Tibial nerve (tissue), 4 donors: Measurements from ENCODE around the gene UGT1A7. TPM values are rescaled to one million over a fixed set of nuclear protein-coding genes. Genes with fewer than 3 reads are reported as not detected.

ENCODE experiments used
- DNase-seq, 2 donors: peaks; one replicate each; pipeline ENCODE4 v3.0.0-alpha.2; 2019; ENCODE audit warnings: low spot score in 2 of 2
- H3K27ac ChIP-seq, 4 donors: fragments of 200-600 bp; sonication (generic) in 3 of 4; one replicate each; pipeline ENCODE4 v1.5.1; 2017 to 2019; ENCODE audit warnings: mild to moderate bottlenecking in 1 of 4
- H3K27me3 ChIP-seq, 2 donors: fragments of 200-600 bp; sonication (generic) in 1 of 2; one replicate each; pipeline versions ENCODE4 v1.5.1 to v1.6.0; 2017 to 2019
- H3K36me3 ChIP-seq, 3 donors: fragments of 200-600 bp; sonication (generic); one replicate each; pipeline ENCODE4 v1.5.1; 2018 to 2019
- H3K4me1 ChIP-seq, 4 donors: fragments of 200-600 bp; sonication (generic) in 3 of 4; one replicate each; pipeline ENCODE4 v1.5.1; 2017 to 2019
- H3K4me3 ChIP-seq, 4 donors: fragments of 200-600 bp; sonication (generic) in 3 of 4; one replicate each; pipeline ENCODE4 v1.5.1; 2017 to 2019; ENCODE audit warnings: mild to moderate bottlenecking in 1 of 4, moderate library complexity in 1 of 4
- H3K9me3 ChIP-seq, 4 donors: fragments of 200-600 bp; sonication (generic) in 3 of 4; one replicate each; pipeline ENCODE4 v1.5.1; 2017 to 2019
- EP300 ChIP-seq, 2 donors: sonication (generic); formaldehyde crosslinking; IDR thresholded peaks; one replicate each; pipeline ENCODE4 v1.6.1; 2017; ENCODE audit warnings: antibody characterized with exemption in 2 of 2, mild to moderate bottlenecking in 1 of 2
- POLR2A ChIP-seq, 2 donors: fragments of 450-650 bp; IDR thresholded peaks; one replicate each; pipeline ENCODE4 v1.6.1; 2017; ENCODE audit warnings: antibody characterized with exemption in 2 of 2, mild to moderate bottlenecking in 2 of 2, moderate library complexity in 2 of 2
- WGBS, 2 donors: methylation state at CpG; one replicate each; pipeline ENCODE4 v1.1.5; 2018; 5-methylcytosine and 5-hydroxymethylcytosine counted together
- total RNA-seq, 4 donors: library from RNA; depleted of rRNA; stranded (reverse); fragments of >200 nt; gene quantifications; one replicate each; pipeline ENCODE4 v1.1.0, GENCODE V29; 2016
- TF ChIP-seq, protein P1 (sequence below), 5 experiments: fragments of 200-600 bp in 3 of 5; fragments of 450-650 bp in 2 of 5; sonication (generic) in 3 of 5; IDR thresholded peaks; one replicate each; pipeline ENCODE4 v1.5.1; 2016 to 2019; ENCODE audit warnings: antibody characterized with exemption in 5 of 5, mild to moderate bottlenecking in 3 of 5, moderate library complexity in 2 of 5

UGT1A7 gene
- total RNA-seq, 4 donors from 2014 or later = not detected

DNA sequence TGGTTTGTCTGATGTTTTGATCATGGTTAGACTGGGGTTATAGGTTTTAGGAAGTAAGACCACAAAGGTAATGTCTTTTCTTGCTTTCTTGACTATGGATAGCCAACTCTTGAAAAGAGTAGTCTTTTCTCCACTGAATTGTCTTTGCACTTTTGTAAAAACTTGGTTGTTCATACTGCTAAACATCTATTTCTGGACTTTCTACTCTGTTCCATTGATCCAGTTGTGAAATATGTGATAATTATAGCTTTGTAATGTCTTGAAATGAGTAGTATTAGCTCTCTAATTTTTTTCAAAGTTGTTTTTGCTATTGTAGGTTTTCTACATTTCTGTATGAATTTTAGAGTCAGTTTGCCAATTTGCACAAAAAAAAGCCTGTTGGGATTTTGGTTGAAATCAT is 23.1 kb upstream of the UGT1A7 start:
- Histone ChIP-seq H3K27ac (no peak overlapping the region), H3K9me3 (peaks cover 0 to 6% (median 0%) of the 10 kb centered on the region in 4 donors), H3K36me3 (no peaks in the 10 kb centered on the region), H3K27me3 (no peaks in the 10 kb centered on the region), H3K4me3 (no peak overlapping the region), H3K4me1 (no peaks in the 10 kb centered on the region)
- no peak for DNase-seq
- TF ChIP-seq EP300 (IDR thresholded peaks at IDR 0.05) = no peak

DNA sequence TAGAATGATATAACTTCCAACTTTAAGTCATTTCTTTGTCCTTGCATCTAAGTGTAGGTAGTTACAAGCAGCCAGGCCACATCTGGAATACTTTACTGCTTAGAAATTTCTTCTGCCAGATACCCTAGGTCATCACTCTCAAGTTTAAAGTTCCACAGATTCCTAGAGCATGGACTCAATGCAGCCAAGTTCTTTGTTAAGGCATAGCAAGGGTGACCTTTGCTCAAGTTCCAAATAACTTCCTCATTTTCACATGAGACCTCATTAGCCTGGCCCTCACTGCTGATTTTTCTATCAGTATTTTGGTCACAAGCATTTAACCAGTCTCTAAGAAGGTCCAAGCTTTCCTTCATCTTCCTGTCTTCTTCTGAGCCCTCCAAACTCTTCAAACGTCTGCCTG is 17.8 kb upstream of the UGT1A7 start:
- Histone ChIP-seq H3K4me3 (no peak overlapping the region), H3K4me1 (no peaks in the 10 kb centered on the region), H3K27me3 (no peaks in the 10 kb centered on the region), H3K36me3 (no peaks in the 10 kb centered on the region), H3K9me3 (peaks cover 0 to 15% (median 0%) of the 10 kb centered on the region in 4 donors), H3K27ac (no peak overlapping the region)
- 43 to 48% methylated on average over 1 of the region's 1 CpG for WGBS, 2 donors
- DNase-seq = no peak
- TF ChIP-seq POLR2A (IDR thresholded peaks at IDR 0.05) (no peak), EP300 (IDR thresholded peaks at IDR 0.05) (no peak)
- TF ChIP-seq, protein P1, sequence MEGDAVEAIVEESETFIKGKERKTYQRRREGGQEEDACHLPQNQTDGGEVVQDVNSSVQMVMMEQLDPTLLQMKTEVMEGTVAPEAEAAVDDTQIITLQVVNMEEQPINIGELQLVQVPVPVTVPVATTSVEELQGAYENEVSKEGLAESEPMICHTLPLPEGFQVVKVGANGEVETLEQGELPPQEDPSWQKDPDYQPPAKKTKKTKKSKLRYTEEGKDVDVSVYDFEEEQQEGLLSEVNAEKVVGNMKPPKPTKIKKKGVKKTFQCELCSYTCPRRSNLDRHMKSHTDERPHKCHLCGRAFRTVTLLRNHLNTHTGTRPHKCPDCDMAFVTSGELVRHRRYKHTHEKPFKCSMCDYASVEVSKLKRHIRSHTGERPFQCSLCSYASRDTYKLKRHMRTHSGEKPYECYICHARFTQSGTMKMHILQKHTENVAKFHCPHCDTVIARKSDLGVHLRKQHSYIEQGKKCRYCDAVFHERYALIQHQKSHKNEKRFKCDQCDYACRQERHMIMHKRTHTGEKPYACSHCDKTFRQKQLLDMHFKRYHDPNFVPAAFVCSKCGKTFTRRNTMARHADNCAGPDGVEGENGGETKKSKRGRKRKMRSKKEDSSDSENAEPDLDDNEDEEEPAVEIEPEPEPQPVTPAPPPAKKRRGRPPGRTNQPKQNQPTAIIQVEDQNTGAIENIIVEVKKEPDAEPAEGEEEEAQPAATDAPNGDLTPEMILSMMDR (IDR thresholded peaks at IDR 0.05) = no peak

DNA sequence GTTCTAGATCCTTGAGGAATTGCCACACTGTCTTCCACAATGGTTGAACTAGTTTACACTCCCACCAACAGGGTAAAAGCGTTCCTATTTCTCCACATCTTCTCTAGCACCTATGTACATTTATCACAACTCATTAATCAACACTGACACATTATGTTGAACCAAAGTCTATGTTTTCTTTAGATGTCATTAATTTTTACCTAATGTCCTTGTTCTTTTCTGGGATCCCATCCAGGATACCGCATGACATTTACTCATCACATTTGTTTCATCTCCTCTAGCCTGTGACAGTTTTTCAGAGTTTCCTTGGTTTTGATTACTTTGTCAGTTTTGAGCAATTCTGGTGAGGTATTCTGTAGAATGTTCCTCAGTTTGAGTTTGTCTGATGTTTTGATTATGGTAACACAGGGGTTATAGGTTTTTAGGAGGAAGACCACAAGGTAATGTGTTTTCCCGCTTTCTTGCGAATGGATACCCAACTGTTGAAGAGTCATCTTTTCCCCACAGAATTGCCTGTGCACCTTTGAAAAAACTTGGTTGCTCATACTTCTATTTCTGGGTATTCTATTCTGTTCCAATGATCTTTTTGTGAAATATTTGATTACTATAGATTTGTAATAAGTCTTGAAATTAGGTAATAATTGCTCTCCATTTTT is 13.0 kb upstream of the UGT1A7 start:
- peaks cover 0 to 9% (median 0%) of the 10 kb centered on the region in 4 donors for H3K9me3 ChIP-seq
- no peak overlapping the region for H3K27ac ChIP-seq
- no peak for DNase-seq
- no peaks in the 10 kb centered on the region for H3K36me3 ChIP-seq
- no peaks in the 10 kb centered on the region for H3K4me1 ChIP-seq
- TF ChIP-seq EP300 (IDR thresholded peaks at IDR 0.05) (no peak), POLR2A (IDR thresholded peaks at IDR 0.05) (no peak)
- TF ChIP-seq, protein P1 (IDR thresholded peaks at IDR 0.05) = no peak
- no peak overlapping the region for H3K4me3 ChIP-seq
- H3K27me3 ChIP-seq = no peaks in the 10 kb centered on the region
- 89 to 97% methylated on average over 4 of the region's 4 CpGs for WGBS, 2 donors

DNA sequence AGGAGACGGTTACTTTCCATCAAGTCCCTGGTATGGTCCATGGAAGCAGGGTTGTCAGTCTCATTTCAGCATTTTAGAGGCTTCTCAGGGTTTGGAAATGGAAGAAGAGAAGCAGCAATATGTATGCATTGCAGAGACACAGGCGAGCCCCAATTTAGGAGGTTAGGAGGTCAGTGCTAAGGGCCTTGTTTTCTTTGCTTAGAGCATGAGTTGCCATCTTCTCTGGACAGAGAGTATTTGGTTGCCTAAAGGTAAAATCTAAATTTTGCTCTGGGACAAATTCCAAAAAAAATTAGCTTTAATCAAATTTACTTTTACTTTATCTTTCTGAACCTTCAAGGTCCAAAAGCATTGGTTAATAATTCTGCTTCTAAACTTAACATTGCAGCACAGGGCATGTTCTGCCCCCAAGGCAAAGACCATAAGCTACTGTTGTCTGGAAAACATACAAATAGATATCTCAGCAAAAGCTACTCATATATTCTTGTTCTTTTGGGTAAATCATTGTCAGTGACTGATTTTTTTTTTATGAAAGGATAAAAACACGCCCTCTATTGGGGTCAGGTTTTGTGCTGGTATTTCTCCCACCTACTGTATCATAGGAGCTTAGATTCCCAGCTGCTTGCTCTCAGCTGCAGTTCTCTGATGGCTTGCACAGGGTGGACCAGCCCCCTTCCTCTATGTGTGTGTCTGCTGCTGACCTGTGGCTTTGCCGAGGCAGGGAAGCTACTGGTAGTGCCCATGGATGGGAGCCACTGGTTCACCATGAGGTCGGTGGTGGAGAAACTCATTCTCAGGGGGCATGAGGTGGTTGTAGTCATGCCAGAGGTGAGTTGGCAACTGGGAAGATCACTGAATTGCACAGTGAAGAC is 10.2 kb upstream of the UGT1A7 start, which contains the start of gene UGT1A9:
TSS of gene UGT1A9 (plus strand) at position 609 of the 872 bp plus-strand sequence. CDS start at position 646, 37 bp downstream.
- Histone ChIP-seq H3K4me3 (no peak within 1 kb of the TSS), H3K9me3 (peaks cover 0 to 7% (median 0%) of the 10 kb centered on the region in 4 donors), H3K27me3 (no peaks in the 10 kb centered on the region), H3K27ac (no peak within 1 kb of the TSS), H3K36me3 (no peaks in the 10 kb centered on the region), H3K4me1 (no peaks in the 10 kb centered on the region)
- DNase-seq = no peak
- WGBS, 2 donors = 81 to 88% methylated on average over 5 of the region's 5 CpGs
- TF ChIP-seq, protein P1 (IDR thresholded peaks at IDR 0.05) = no peak
- TF ChIP-seq POLR2A (IDR thresholded peaks at IDR 0.05) = no peak
- no peak for TF ChIP-seq EP300 (IDR thresholded peaks at IDR 0.05)

DNA sequence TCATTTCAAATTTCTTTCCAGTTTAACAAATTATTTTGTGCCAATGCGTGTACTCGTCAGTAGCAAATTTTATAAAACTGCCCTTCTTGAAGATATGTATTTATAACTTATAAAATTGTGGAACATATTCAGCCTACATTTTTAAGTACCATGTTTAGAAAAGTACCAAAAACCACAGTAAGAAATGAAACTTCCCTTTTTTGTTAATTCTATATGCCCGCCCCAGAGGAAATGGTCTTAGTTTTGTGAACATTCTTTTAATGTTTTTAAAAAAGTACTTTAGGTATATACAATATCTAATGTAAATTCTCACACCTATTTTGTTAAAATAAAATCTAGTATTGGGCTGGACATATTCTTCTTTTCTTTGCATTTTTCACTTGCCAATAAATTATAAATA is 8.8 kb upstream of the UGT1A7 start:
- Histone ChIP-seq H3K36me3 (no peaks in the 10 kb centered on the region), H3K9me3 (peaks cover 0 to 4% (median 0%) of the 10 kb centered on the region in 4 donors), H3K4me3 (no peak overlapping the region), H3K4me1 (no peaks in the 10 kb centered on the region), H3K27ac (no peak overlapping the region), H3K27me3 (no peaks in the 10 kb centered on the region)
- no peak for DNase-seq
- WGBS, 2 donors = 75 to 95% methylated on average over 3 of the region's 3 CpGs
- TF ChIP-seq POLR2A (IDR thresholded peaks at IDR 0.05) = no peak
- TF ChIP-seq, protein P1 (IDR thresholded peaks at IDR 0.05) = no peak
